HG03565 (cell line): Measurements from ENCODE around the gene MYO1E.

Experiments
- ATAC-seq: cut with Tn5 transposase; IDR thresholded peaks from one replicate; pipeline ENCODE4 v1.9.1; 2021; ENCODE audit warnings: mild to moderate bottlenecking, moderate library complexity; ENCODE audit not compliant: unreplicated experiment

The MYO1E gene

GRCh38 chr15:59237924-59238331 is 134.7 kb downstream of the MYO1E start:
- ATAC-seq, result peak; percentile 36

- ATAC-seq, result peak; percentile 51
Measured at GRCh38 chr15:59237119-59237855, 135.4 kb downstream of the MYO1E start.

DNA sequence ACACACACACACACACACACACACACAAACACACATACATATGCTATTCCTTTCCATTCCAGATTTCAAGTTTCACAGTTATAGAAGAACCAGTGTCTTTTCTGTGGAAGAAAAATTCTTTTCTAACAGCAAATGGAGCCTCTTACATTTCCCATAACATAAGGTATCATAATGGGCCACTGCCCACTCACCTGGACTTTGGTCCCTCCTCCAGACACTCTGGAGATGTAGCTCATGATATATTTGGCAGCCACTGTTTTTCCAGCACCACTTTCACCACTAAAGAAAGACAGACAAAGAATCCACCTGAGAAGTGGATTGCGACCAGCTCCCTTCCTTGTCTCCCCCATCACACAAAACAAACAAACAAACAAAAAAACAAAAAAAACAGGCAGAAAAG is 136.3 kb downstream of the MYO1E start:
- ATAC-seq, result no peak

- no peak for ATAC-seq
Measured at GRCh38 chr15:59232476-59232875, 140.2 kb downstream of the MYO1E start.

GRCh38 chr15:59230531-59231055 is 142.1 kb downstream of the MYO1E start:
- ATAC-seq, result no peak

- ATAC-seq, result no peak
Measured at GRCh38 chr15:59229453-59229852, 143.2 kb downstream of the MYO1E start.

DNA sequence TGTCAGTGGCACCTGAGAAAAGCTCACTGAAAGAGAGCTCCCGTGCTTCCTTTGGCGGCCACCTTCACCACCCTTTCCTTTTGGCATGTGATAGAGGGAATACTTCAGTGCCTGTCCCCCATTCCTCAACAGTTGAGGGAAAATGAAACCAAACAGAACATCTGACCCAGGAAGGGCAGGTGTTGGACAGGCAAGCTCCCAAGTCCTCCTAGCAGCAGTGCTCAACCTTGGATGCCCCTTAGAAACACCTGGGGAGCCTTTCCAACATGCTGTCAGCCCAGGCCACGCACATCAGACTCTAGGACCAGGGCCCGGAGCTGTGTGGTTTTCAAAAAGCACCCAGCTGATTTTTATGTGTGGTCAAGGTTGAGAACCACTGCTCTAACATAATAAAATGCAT is 143.7 kb downstream of the MYO1E start:
- ATAC-seq, result no peak

DNA sequence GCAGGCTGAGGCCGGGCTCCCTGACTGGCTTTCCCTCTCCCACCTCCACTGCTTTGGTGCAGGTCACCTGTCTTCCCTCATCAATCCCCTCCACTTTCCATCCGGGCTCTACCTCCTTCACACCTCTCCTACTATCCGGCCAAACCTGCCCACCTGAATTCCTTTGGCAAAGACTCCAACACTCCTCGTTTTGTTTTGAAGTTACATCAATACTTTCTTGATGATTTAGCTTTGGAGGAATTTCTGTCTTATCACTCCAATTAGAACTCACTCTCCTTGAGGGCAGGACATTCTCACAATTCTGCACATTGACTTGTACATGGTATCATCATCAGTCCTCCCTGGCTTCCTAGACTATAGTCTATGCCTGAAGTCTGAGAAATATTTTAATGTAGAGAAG is 145.7 kb downstream of the MYO1E start:
- no peak for ATAC-seq

DNA sequence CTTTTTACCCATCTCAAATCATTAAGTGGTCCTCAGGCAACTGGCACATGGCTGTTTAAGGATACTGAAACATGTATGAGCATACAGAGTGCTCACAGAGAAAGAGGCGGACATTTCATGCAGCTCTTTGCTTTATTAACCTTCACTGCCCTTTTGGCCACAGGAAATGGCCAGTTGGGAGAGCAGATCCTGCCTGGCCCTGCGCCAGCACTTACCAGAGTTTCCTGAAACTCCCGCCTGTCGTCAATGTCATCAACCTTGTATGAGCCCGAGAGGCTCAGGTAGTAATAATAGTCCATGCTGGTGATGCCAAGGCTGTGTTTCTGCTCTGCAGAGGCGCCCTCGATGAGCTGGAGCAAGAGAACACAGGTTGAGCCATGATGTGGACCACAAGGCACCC is 148.2 kb downstream of the MYO1E start:
- no peak for ATAC-seq

DNA sequence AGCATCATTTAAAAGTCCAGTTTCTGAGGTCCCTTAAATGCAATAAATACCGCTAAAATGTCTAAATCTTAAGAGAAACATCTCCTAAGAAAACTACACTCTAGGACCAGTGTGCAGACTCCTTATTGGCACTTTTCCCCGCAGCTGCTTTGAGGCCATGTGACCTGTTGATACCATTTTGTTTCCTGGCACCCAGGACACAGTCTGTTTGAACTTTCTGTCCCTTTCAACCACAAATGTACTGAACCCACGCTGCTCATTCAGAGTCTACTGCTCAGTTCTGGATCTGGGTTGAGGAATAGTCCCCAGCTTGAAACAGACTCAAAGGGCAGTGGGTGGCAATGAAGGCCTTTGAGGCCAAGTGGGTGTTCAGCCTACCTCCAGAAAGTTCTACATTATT is 148.9 kb downstream of the MYO1E start:
- ATAC-seq, result no peak

- no peak for ATAC-seq
Measured at GRCh38 chr15:59222906-59223550, 149.6 kb downstream of the MYO1E start.

DNA sequence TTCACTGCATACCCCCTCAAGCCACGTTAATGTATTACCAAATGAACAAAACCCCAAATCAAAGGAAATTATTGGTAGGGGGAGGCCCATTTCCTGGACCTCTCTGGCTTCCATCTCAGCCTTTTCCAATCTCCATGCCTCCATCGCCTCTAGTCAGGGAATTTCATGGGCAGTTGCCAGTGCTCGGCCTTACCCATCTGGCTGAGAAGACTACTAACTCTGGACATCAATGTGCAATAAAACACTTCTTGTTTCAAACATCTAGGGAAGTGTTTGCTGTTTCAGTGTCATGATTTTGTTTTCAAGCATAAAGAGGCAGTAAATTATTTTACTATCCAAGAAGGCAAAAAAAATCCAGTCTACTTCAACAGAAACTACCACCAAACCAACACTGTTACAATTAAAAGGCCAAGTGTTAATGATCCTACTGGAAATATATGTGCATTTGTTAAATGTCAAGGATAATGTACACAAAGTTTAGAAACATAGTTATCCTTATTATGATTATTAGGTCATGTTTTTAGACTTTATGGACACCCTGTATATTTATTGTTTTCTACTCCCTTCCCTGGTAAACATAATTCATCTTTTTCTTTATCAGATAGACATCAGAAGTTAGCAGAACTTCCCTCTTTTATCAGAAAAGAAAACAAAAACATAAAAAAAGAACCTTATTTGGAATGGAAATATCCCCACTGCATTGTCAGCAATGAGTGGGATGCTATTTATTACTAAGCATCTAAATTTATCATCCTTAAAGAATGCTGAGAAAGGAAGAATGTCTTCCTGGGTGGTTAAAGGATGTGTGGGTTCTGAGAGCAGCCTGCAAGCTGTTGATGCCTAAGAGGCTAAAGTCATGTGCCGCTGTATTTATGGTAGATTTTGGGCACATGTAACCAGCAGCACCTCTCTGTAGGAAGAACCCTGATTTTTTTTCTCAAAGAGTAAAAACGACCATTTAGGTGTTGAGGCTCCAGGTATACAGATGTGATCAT is 150.9 kb downstream of the MYO1E start:
- no peak for ATAC-seq

GRCh38 chr15:59218710-59219109 is 154.0 kb downstream of the MYO1E start:
- ATAC-seq, result no peak

DNA sequence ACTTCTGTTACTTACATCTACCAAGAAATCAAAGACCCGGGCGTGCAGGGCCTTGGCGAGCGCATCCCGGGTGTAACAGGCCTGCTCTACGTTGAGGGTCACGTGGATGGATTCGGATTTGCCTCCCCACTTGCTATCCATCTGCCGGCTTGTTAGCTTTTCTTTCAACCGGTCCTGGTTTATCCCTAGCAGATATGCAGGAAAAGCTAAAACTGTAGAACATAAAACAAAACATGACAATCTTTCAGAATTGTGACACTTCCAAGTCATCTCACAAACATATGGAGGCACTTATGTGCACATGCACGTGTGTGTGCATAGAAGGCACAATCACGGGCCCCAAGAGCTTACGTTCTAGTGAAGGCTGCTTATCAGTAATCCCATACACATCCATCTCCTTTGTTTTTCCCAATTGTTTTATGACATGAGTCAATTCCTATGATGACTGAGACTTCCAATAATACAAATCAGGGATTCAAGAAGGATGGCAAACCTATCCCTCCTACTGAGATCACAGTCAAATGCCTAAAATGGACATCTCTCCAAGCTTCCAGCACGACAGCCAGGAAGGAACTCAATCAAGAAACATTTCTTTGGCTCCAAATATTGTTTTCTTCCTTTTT is 154.7 kb downstream of the MYO1E start:
- ATAC-seq, result no peak

- ATAC-seq, result no peak
Measured at GRCh38 chr15:59216911-59217310, 155.8 kb downstream of the MYO1E start.

DNA sequence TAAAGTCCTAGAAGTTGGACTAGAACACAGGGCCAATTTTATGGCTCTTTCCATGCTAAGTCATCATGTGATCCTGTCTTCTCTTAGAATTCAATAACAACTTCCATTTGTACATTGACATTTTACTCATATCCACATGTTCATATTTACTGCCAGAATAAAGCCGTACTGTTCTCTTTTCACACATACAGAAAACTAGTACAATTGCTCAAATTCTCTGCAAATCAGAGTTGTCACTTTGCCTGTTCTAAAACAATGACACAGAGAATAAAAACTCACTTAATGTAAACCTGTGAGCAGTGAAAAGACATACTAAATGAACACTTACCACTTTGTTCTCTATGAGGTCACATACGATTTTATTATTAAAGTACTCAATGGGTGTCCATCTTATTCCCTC is 162.5 kb downstream of the MYO1E start:
- ATAC-seq, result no peak

- ATAC-seq, result no peak
Measured at GRCh38 chr15:59208613-59209249, 163.9 kb downstream of the MYO1E start.

DNA sequence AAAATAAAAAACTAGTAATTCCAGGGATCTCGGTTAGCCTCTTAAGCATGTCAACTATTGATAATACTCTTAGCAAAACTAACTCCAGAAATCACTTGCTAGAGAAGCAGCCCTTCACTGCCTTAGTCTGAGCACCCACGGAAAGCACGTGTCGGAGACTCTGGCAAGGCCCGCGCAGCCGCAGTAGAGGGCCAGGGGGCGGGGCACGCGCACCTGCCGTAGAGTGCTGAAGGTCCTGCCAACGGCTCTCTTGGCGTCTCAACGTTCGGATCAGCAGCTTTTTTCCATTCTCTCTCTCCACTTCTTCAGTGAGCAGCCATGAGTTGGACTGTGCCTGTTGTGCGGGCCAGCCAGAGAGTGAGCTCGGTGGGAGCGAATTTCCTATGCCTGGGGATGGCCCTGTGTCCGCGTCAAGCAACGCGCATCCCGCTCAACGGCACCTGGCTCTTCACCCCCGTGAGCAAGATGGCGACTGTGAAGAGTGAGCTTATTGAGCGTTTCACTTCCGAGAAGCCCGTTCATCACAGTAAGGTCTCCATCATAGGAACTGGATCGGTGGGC is 166.0 kb downstream of the MYO1E start, which contains the start of gene LDHAL6B:
Gene LDHAL6B (plus strand): TSS at position 221 of the 561 bp plus-strand sequence. CDS start 98 bp downstream, at position 319.
- no peak for ATAC-seq

- ATAC-seq, result no peak
Measured at GRCh38 chr15:59205839-59206622, 166.6 kb downstream of the MYO1E start.
